NOMO-1 treated with DMSO at 0.1 percent for 48 hours (cell line): Measurements from ENCODE around the gene DNAJC28.
A peak's percentile ranks its signal among the peaks of the same experiment; 100 is the strongest.
"Not testable (repeated sequence)": the region's sequence is repeated elsewhere in the genome, so short reads cannot be mapped to it uniquely, and the experiment has no call there.

ENCODE experiments used
- DNase-seq: peaks from one replicate; lab custom pipeline; 2025; ENCODE audit not compliant: unreplicated experiment; lab: John Stamatoyannopoulos, UW

Gene DNAJC28, protein sequence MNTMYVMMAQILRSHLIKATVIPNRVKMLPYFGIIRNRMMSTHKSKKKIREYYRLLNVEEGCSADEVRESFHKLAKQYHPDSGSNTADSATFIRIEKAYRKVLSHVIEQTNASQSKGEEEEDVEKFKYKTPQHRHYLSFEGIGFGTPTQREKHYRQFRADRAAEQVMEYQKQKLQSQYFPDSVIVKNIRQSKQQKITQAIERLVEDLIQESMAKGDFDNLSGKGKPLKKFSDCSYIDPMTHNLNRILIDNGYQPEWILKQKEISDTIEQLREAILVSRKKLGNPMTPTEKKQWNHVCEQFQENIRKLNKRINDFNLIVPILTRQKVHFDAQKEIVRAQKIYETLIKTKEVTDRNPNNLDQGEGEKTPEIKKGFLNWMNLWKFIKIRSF

DNA sequence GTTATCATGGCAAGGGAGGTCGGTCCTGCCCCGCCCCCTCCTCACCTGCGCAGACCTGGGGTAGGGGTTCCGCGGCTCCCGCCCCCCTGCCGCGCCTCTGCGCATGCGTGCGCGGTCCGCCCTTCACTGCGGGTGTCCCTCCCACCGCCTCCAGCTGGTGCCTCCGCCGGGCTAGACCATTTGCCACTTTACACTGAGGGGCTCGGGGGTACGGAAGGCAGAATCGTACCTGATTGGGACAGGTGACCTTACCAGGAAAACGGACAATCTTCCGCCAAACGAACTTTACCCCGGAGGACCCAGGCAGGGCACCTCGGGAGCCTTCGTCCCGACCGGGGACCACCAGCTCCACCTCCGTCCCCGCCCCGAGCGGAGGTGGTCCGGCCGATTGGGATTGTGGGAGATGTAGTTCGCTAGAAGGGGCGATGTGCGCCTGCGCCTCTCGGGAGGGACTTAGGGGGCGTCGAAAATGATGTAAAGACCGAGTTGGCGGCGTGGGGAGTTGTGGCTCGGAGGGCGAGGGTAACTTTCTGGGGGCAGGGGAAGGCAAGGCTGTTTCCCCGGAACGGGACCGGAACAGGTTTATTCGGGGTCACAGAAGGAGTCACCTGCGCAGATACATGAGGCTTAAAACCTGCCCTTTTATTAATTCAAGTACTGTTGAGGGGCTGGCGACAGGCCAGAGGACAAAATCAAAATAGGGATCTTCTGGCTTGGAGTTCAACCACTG is at the start of gene DNAJC28:
Gene DNAJC28 (minus strand): TSS at position 344 of the 730 bp plus-strand sequence. CDS start 2,323 bp downstream, outside the sequence.
- peak; percentile 87 for DNase-seq

DNA sequence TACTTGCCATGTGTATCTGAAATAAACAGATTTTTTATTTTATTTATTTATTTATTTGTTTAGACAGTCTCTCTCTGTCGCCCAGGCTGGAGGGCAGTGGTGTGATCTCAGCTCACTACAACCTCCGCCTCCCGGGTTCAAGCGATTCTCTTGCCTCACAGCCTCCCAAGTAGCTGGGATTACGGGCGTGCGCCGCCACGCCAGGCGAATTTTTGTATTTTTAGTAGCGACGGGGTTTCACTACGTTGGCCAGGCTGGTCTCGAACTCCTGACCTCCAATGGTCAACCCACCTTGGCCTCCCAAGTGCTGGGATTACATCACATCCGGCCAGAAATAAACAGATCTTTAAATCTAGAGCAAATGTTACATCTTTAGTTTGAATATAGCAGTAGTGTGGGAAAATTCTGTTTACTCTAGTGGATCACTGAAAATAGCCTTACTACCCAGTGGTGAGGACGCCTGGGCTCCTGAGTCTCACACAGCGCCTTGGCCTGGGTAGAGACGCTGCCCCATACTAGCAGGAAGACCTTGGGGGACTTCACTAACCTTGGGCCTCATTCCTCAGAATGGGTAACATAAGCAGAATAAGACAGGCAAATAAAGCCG is 49.7 kb upstream of the DNAJC28 start:
- DNase-seq: peak; percentile 5

DNA sequence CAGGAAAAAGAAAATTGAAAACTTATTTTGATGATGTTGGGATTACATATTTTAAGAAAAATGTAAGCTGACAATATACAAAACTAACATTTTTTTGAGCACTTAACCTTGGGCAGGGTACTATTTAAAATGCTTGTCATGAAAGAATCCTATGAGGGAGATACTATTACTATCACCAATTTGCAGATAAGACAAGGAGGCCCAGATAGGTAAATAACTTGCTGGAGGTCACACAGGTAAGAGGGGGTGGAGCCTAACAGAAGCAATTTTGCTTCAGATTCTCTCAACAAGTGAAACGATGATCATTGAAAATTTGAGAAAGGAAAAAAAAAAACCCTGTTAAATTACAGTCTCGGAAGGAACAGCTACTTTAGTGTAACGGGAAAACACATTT is 49.2 kb upstream of the DNAJC28 start:
- no peak for DNase-seq

DNA sequence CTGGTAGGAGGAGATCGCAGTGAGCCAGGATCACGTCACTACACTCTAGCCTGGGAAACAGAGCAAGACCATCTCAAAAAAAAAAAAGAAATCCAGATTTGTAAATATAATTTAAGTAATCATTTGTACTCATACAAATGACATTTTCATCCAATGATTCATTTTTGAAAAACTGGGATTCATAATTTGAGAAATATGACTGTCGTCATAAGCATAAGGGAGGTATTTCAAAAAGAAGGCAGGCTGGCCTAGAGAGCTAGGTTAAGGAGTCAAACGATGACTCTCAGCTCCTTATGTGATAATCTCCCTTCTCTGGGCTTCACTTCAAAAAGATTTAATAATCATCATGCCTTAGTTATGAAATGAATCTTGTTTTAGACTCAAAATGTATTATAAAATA is 48.1 kb upstream of the DNAJC28 start:
- DNase-seq: no peak

DNA sequence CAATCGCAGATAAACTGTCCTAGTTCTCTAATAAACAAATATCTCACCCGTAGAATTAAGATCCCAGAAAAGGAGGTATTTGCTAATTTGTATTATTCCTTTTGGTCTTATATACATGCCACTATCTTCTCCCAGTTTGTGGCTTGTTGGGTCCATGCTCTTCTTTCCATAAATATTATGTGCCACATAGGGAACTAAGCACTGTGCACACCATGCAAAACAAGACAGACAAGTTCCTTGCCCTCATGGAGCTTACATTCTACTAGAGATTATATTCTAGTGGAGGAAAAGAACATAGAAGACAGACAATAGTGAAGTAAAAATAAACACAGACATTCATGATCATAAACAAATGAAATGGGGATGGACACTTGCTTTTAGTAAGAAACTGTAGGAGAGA is 45.7 kb upstream of the DNAJC28 start:
- DNase-seq: no peak

DNA sequence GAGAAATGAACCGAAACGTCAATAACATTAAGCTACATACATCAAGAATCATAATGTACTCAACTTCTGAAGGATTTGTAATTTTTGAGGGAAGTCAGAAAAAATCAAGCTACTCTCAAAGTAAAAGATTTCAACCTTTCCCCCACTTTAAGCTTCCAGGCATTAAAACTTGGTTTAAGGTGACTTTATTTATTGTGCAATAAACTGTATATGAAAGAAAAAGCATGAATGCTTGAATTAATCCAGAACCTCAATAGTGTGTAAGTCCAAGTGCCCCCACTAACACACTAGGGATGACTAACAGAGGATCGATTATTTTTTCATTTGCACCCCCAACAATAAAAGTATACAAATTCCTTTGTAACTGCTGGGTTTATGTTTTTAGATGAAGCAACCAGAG is 39.5 kb upstream of the DNAJC28 start:
- DNase-seq: no peak

DNA sequence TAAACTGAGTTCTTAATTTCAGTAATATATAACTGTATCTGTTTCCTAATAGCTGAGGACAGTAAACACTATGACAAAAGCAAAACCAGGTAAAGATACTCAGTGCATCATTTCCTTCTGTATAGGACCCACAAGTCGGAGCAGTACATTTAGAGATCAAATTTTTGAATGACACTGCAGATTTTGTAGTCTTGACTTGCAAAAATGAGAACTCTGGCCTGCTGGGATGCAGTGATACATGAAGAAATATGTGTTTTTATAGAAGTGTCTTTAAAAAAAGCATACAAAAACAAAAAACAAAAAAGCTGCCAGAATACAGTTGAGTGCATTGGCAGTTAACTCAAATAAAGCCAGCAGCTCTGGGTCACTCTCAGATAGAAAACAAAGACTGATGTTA is 31.4 kb upstream of the DNAJC28 start:
- DNase-seq: no peak

DNA sequence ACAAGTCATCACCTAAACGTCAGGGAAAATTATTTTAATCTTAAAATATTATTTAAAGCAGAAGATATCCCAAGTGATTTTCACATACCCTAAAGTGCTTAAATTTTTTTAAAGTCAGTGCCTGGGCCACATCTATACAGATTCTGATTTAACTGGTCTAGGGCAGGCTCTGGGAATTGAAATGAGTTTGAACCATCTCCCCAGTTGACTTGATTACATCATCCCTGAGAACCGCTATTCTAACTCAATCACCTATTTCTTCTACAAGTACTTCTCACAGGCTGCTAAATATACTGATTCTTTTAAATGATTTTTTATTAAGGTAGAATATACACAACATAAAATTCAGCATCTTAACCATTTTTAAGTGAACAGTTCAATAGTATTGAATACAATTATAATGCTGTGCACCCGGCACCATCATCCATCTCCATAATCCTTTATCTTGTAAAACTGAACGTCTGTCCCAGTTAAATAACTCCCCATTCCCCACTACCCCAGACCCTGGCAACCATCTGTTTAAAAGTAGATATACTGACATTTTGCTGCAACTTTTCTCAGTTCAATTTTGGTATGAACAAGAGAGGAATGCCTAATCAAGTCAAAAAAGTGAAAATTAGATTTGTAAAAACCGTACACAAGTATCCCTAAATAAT is 30.9 kb upstream of the DNAJC28 start:
- no peak for DNase-seq

DNA sequence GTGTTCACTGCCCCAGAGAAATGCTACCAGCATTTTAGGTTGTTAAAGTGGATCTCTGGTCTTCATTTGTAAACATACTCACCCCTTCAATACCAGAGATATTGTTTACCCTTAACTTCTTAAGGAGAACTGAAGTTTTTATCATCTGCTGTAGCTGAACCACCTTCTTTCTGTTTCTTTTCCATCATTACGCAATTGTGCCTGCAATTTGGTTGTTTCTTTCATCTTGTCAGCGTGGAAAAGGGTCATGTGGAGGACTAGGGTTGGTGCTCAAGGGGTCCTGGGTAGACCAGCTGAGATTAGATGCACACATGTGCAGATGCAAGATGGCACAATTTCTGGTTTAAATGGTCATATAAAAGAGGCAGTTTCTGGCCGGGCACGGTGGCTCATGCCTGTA is 27.4 kb upstream of the DNAJC28 start:
- no peak for DNase-seq

DNA sequence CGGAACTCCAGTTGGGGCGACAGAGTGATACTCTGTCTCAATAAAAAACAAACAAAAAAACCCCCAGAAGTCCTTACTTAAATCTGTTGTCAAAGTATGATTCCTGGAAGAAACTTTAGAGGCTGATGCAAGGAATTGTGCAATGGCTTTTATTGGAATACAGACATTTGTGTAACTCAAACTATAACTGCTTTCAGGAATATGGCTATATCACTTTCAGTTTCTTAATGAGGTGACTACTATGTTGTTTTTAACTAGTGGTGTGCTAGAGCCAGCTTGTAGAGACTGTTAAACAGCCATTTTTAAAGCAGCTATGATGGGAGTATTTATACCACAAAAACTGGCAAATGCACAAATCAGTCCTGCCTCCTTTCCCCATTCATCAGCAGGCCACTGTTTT is 22.7 kb upstream of the DNAJC28 start:
- no peak for DNase-seq

DNA sequence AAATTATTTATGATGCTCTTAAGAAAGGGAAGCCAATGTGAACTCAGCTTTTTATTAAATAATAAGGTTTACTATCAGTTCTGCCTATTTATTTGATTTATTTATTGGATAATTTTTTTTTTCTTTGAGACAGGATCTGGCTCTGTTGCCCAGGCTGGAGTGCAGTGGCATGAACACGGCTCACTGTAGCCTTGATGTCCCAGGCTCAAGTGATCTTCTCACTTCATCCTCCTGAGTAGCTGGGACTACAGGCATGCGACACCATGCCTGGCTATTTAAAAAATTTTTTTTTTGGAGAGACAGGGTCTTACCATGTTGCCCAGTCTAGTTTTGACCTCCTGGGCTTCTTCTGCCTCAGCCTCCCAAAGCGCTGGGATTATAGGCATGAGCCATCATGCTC is 21.0 kb upstream of the DNAJC28 start:
- no peak for DNase-seq

DNA sequence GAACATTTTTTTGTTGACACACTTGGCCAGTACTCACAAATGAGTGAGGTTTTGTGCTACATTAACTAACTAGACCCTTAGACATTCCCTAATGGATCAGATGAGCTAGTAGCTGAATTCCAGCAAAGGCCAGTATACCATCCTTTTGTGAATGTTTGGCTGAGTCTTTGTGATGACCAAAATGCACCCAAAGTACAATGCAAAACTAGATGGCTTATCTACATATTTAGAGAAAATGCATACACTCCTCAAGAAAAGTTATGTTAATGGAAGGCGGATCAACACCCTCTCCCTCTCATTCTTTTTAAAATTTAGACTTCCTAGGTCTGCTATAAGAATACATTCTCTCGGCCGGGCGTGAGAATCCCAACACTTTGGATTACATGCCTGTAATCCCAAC is 20.1 kb upstream of the DNAJC28 start:
- DNase-seq: no peak

DNA sequence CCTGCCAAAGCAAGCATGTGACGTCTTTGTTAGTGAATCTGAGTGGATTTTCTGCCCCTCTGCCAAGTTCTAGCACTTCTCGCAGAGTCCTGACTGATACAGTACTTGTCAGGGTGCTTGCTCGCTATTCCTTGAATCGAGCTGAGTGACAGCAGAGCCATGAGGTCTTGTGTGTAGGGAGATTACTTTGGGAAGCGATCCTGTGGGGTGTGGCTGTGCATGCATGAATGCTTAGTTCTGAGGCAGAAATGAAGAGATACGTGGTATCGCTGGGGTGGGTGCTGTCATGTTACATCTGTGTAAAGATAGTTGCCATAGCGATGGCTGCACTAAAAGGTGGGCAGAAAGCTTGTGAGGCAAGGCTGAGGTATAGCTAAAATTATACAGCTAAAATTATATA is 19.3 kb upstream of the DNAJC28 start:
- no peak for DNase-seq

DNA sequence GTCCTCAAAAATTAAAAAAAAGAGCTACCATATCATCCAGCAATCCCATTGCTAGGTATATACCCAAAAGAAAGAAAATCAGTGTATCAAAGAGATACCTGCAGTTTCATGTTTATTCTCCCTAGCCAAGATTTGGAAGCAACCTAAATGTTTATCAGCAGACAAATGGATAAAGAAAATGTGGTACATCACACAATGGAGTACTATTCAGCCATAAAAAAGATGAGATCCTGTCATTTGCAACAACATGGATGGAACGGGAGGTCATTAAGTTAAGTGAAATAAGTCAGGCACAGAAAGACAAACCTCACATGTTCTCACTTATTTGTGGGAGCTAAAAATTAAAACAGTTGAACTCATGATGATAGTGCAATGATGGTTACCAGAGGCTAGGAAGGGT is 15.5 kb upstream of the DNAJC28 start:
- not testable (repeated sequence) for DNase-seq

DNA sequence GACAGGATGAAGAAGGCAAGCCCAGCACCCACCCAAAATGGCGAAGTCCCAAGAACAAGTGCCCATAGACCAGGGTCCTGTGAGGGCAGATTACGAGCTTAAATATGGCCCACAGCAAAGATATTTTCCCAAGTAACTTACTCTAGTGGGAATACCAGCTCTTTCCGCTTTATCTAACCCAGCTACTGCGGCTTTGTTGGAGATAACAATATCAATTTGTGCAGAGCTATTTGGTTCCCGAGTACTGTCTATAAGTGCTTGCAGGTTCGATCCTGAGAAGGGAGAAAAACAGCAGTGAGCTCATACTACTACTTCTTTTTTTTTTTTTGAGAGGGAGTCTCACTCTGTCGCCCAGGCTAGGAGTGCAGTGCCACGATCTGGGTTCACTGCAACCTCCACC is 14.3 kb upstream of the DNAJC28 start:
- no peak for DNase-seq

DNA sequence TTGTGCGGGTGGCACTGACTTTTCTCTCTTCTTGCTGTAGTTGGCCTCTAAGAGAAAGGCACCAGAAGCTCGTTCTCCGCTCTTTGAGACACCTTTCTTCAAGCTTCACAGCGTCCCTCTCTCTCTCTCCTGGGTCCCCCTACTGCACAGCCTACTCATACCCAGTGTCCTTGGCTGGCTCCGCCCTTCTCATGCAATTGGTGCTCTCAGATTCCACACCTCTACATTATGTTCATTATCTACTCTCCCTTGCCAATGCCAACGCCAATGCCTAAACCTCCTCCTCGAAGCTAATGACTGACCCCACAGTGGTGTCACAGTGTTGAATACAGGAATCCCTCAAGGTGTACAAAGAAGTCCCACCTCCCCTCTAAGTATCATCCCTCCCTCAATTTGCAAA is 4.8 kb upstream of the DNAJC28 start:
- no peak for DNase-seq

DNA sequence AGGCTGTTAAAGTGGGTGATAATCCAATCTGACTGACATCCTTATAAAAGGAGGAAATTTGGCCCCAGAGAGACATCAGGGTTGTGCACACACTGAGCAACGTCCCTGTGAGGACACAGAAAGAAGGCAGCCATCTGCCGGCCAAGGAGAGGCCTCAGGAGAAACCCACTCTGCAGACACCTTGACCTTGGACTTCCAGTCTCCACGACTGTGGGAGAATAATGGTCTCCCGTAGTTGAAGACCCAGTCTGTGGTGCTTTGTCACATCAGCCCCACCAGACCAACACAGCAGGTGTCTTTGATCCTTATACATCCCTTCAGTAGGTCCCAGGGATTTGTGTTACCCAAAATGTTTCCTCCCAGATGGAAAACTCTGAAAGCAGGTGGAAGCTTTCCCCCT is 4.2 kb upstream of the DNAJC28 start:
- DNase-seq: no peak

DNA sequence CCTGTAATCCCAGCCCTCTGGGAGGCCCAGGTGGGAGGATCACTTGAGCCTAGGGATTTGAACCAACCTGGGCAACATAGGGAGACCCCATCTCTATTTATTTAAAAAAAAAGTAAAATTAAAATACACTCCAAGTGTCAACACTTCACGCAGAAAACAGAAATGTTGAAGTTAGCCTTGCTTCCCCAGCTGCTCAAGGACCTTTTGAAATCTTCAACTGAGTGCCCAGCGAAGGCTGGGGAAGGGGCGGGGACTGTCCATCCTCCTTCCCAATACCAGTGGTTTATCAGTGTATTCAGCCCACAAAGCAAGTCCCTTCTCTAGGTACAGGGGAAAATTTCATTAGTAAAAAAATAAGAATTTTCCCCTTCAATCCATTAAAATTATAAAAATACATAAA is 2.2 kb upstream of the DNAJC28 start:
- no peak for DNase-seq

DNA sequence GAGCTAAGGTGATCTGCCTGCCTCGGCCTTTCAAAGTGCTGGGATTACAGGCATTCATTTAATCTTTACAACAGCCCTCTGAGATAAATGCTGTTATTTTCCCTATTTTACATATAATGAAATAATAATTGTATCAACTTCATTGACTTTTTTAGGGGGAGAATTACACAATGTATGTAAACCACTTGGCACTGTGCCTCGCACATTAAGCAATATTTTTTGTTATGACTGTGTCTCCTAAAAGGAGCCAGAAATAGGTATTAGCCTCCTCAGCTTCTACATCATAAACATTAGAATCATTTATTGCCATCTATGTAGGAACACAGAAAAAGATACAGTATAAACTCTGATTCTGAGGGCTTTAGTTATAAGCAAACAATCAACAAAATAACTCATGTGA is 1.1 kb upstream of the DNAJC28 start:
- DNase-seq: peak; percentile 45

DNA sequence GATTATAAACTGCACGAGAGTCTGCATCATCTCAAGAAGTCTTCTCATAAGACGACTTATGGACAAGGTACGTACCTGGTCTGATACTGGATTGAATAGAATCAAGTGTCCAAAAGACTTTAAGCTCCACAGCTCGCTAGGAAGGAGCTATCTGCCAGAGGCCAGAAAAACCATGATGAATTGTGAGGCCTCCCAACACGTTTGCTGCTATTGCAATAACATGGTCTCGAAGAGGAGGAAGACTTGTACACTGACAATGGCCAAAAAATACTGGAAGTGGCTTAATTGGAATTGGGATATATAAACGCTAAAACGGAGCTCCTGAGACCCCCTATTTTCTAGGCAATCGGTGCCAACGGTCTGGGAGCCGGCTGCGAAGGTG is 534 bp downstream of the DNAJC28 start:
- DNase-seq: no peak

DNA sequence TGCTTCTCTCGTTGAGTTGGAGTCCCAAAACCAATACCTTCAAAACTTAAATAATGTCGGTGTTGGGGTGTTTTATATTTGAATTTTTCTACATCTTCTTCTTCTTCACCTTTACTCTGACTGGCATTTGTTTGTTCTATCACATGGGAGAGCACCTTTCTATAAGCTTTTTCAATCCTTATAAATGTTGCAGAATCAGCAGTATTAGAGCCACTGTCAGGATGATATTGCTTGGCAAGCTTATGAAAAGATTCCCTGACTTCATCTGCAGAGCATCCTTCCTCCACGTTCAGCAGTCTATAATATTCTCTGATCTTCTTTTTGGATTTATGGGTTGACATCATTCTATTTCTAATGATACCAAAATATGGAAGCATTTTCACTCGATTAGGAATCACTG is 2.6 kb downstream of the DNAJC28 start:
- DNase-seq: no peak

DNA sequence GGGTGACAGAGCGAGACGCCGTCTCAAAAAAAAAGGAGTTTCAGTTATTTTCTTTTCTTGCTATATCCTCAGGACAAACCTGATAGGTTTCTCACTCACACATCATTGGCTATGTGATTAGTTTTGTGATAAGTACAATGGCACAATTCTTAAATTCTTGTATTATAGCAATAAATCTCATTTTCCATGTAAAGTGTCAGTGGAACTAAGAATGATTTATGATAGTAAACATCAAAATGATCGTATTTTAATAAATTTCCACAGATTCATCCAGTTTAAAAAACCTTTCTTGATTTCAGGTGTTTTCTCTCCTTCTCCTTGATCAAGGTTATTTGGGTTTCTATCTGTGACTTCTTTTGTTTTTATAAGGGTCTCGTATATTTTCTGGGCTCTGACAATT is 3.5 kb downstream of the DNAJC28 start:
- no peak for DNase-seq
